HCT116 (cell line): ENCODE measurements around the gene ELOVL5. TPM values are rescaled to one million over a fixed set of nuclear protein-coding genes. Genes with fewer than 3 reads are reported as not detected.

ENCODE experiments used
- ATAC-seq: fragments of 200-7000 bp; cut with Tn5 transposase; 2 replicates; pipeline ENCODE4 v1.9.1; 2020; ENCODE audit warnings: mild to moderate bottlenecking, moderate library complexity
- BruUV-seq: library from RNA; stranded (reverse); fragments of 400-500 nt; replicated peaks from 2 replicates; lab custom pipeline; 2021; lab: Mats Ljungman, UMichigan
- CTCF ChIA-PET: fragments of 300-600 bp; sonication (Branson Sonifier 250); formaldehyde crosslinking; loops from one replicate; lab custom pipeline; 2021; ENCODE audit warnings: antibody characterized with exemption; lab: Charles Lee
- POLR2A ChIA-PET: fragments of 300-600, 350-600 bp; sonication (Branson Sonifier 250); formaldehyde crosslinking; loops from one replicate; lab custom pipeline; 2021; ENCODE audit warnings: antibody characterized with exemption; lab: Charles Lee
- RAD21 ChIA-PET, 2 experiments: fragments of 300-600 bp; sonication (Branson Sonifier 250); formaldehyde crosslinking; loops; one replicate each; lab custom pipeline; 2023; ENCODE audit warnings: low total read pairs in 2 of 2; ENCODE audit not compliant: uncharacterized antibody in 2 of 2, unreplicated experiment in 2 of 2, low non-redundant PET in 1 of 2; lab: Charles Lee
- DNase-seq: peaks from one replicate; pipeline ENCODE4 v3.0.0-alpha.2; 2010; ENCODE audit warnings: low read depth, low spot score
- H2AFZ ChIP-seq: fragments of 200-600 bp; shearing (Covaris generic), sonication (generic); 2 replicates; pipeline ENCODE4 v1.6.1; 2017; ENCODE audit warnings: low read depth, mixed run types, mixed read lengths, antibody characterized with exemption, low read length; ENCODE audit not compliant: poor library complexity, severe bottlenecking
- H3K27ac ChIP-seq: 2 replicates; pipeline ENCODE4 v1.5.1; 2012; ENCODE audit warnings: low read depth, low read length
- H3K27me3 ChIP-seq: fragments of 200-600 bp; sonication (generic); 2 replicates; pipeline ENCODE4 v1.6.1; 2016; ENCODE audit warnings: mixed run types, low read length, mixed read lengths; ENCODE audit not compliant: insufficient read depth
- H3K36me3 ChIP-seq, 2 experiments: fragments of 200-500 bp in 1 of 2; fragments of 200-600 bp in 1 of 2; sonication (Bioruptor generic) in 1 of 2; sonication (generic) in 1 of 2; 2 replicates each; pipeline versions ENCODE4 v1.5.1 to v1.6.1; 2014 to 2016; ENCODE audit warnings: low read length in 2 of 2, inconsistent platforms in 1 of 2, mixed read lengths in 1 of 2, mixed run types in 1 of 2; ENCODE audit not compliant: insufficient read depth in 2 of 2, control insufficient read depth in 1 of 2
- H3K4me1 ChIP-seq, 2 experiments: fragments of 200-600 bp in 1 of 2; sonication (generic) in 1 of 2; 2 replicates each; pipeline versions ENCODE4 v1.5.1 to v1.6.1; 2012 to 2017; ENCODE audit warnings: low read length in 2 of 2, inconsistent platforms in 1 of 2, mild to moderate bottlenecking in 1 of 2, mixed read lengths in 1 of 2, mixed run types in 1 of 2, moderate library complexity in 1 of 2; ENCODE audit not compliant: insufficient read depth in 2 of 2, control insufficient read depth in 1 of 2
- H3K4me2 ChIP-seq: fragments of 200-600 bp; sonication (generic); 2 replicates; pipeline ENCODE4 v1.6.1; 2017; ENCODE audit warnings: mixed run types, low read length, mixed read lengths
- H3K4me3 ChIP-seq, 2 experiments: fragments of 200-600 bp in 1 of 2; sonication (generic) in 1 of 2; replicated peaks in 1 of 2; 2 replicates each; pipeline ENCODE4 v1.5.1; 2011 to 2016; ENCODE audit warnings: low read length in 2 of 2, control low read depth in 1 of 2, low read depth in 1 of 2, mild to moderate bottlenecking in 1 of 2, mixed read lengths in 1 of 2, mixed run types in 1 of 2
- H3K79me2 ChIP-seq: fragments of 200-600 bp; sonication (generic); 2 replicates; pipeline ENCODE4 v1.6.1; 2017; ENCODE audit warnings: mild to moderate bottlenecking, mixed run types, low read length, moderate library complexity, mixed read lengths; ENCODE audit not compliant: insufficient read depth
- H3K9ac ChIP-seq: fragments of 200-600 bp; sonication (generic); 2 replicates; pipeline ENCODE4 v1.6.1; 2016; ENCODE audit warnings: low read length, mixed read lengths
- H3K9me2 ChIP-seq: fragments of 200-600 bp; sonication (generic), shearing (Covaris generic); 2 replicates; pipeline ENCODE4 v1.6.1; 2017; ENCODE audit warnings: mixed run types, mild to moderate bottlenecking, moderate library complexity; ENCODE audit not compliant: insufficient read depth
- H3K9me3 ChIP-seq, 2 experiments: fragments of 200-500 bp in 1 of 2; fragments of 200-600 bp in 1 of 2; sonication (Bioruptor generic) in 1 of 2; sonication (generic) in 1 of 2; 2 replicates each; pipeline ENCODE4 v1.6.1; 2014 to 2017; ENCODE audit warnings: low read length in 2 of 2, mixed read lengths in 2 of 2, inconsistent platforms in 1 of 2, low read depth in 1 of 2, mild to moderate bottlenecking in 1 of 2, mixed run types in 1 of 2, moderate library complexity in 1 of 2; ENCODE audit not compliant: control insufficient read depth in 1 of 2, insufficient read depth in 1 of 2
- H4K20me1 ChIP-seq: fragments of 200-600 bp; sonication (generic), shearing (Covaris generic); 2 replicates; pipeline ENCODE4 v1.6.1; 2017; ENCODE audit warnings: mixed run types, mild to moderate bottlenecking, moderate library complexity; ENCODE audit not compliant: insufficient read depth
- CBX3 ChIP-seq: IDR thresholded peaks from 2 replicates; pipeline ENCODE4 v1.6.1; 2012; ENCODE audit warnings: low read depth
- EZH2 ChIP-seq: fragments of 200-600 bp; sonication (generic); IDR thresholded peaks from 2 replicates; pipeline ENCODE4 v1.6.1; 2017; ENCODE audit warnings: antibody characterized with exemption, mixed run types
- EZH2phosphoT487 ChIP-seq: fragments of 200-600 bp; IDR thresholded peaks from 2 replicates; pipeline ENCODE4 v1.6.1; 2018; ENCODE audit warnings: antibody characterized with exemption, borderline replicate concordance
- POLR2AphosphoS5 ChIP-seq: IDR thresholded peaks from 2 replicates; pipeline ENCODE4 v1.6.1; 2011; ENCODE audit warnings: mild to moderate bottlenecking, low read depth, low read length, moderate library complexity
- SIN3A ChIP-seq: IDR thresholded peaks from 2 replicates; pipeline ENCODE4 v1.6.1; 2012; ENCODE audit warnings: low read depth
- TCF7L2 ChIP-seq: IDR thresholded peaks from 2 replicates; pipeline ENCODE4 v1.7.0; 2011; ENCODE audit warnings: borderline replicate concordance, inconsistent platforms; ENCODE audit not compliant: insufficient read depth, insufficient read length; ENCODE audit errors: extremely low read depth
- ZNF274 ChIP-seq: fragments of 200-500 bp; sonication (Bioruptor generic); IDR thresholded peaks from 2 replicates; pipeline ENCODE4 v1.6.1; 2014; ENCODE audit warnings: mild to moderate bottlenecking, low read depth, low read length, inconsistent platforms
- intact Hi-C: fragments of 100-400 bp; cut with micrococcal nuclease; formaldehyde crosslinking; loops from 2 replicates; pipeline ENCODE4 v1.10.0; 2022
- total RNA-seq: library from RNA; stranded (reverse); gene quantifications from one replicate; pipeline ENCODE4 v1.2.1, GENCODE V29; 2021; ENCODE audit not compliant: unreplicated experiment
- TF ChIP-seq, protein P1 (sequence below): IDR thresholded peaks from 2 replicates; pipeline ENCODE4 v1.6.1; 2012
- TF ChIP-seq, protein P2 (sequence below): IDR thresholded peaks from 2 replicates; pipeline ENCODE4 v1.6.1; 2012; ENCODE audit warnings: low read depth
- TF ChIP-seq, protein P3 (sequence below): IDR thresholded peaks from 2 replicates; pipeline ENCODE4 v1.6.1; 2012
- TF ChIP-seq, protein P4 (sequence below), 3 experiments: fragments of 200-600 bp in 1 of 3; sonication (generic) in 1 of 3; IDR thresholded peaks in 2 of 3; conservative IDR thresholded peaks in 1 of 3; 2 replicates each; pipeline ENCODE4 v1.5.1; 2012 to 2017; ENCODE audit warnings: low read depth in 2 of 3, low read length in 2 of 3, antibody characterized with exemption in 1 of 3, borderline replicate concordance in 1 of 3, control low read depth in 1 of 3, mild to moderate bottlenecking in 1 of 3, mixed read lengths in 1 of 3, mixed run types in 1 of 3, moderate library complexity in 1 of 3; ENCODE audit not compliant: insufficient read depth in 1 of 3

Gene ELOVL5
- total RNA-seq, 1 experiment from 2014 or later = 85.3 TPM

DNA sequence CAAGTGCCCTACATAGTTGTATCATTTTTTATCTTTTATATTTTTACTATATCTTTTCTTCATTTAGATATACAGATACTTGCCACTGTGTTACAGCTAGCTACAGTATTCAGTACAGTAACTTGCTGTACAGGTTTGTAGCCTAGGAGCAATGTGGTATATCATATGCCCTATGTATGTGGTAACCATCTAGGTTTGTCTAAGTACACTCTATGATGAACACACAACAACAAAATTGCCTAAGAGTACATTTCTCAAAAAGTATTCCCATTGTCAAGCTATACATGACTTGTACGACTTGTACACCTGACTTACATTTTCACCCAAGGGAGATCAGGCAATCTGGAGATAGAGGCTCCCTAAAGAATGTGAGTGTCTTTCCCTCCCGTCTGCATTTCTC is 8.2 kb downstream of the ELOVL5 start:
- H4K20me1 ChIP-seq = 0 out of 2 replicates have a peak, but pooled peaks cover 4% of the 10 kb centered on the region
- ChIA-PET RAD21 (no interaction called here), CTCF (no interaction called here), POLR2A (no interaction called here)
- no peak overlapping the region for H2AFZ ChIP-seq
- H3K9me3 ChIP-seq = no peaks in the 10 kb centered on the region
- H3K9ac ChIP-seq = no peak overlapping the region
- ATAC-seq = no peak
- intact Hi-C loops = no loop called here
- H3K9me2 ChIP-seq = no peaks in the 10 kb centered on the region
- no peak for TF ChIP-seq SIN3A
- TF ChIP-seq, protein P1, sequence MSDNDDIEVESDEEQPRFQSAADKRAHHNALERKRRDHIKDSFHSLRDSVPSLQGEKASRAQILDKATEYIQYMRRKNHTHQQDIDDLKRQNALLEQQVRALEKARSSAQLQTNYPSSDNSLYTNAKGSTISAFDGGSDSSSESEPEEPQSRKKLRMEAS = no peak
- TF ChIP-seq, protein P2, sequence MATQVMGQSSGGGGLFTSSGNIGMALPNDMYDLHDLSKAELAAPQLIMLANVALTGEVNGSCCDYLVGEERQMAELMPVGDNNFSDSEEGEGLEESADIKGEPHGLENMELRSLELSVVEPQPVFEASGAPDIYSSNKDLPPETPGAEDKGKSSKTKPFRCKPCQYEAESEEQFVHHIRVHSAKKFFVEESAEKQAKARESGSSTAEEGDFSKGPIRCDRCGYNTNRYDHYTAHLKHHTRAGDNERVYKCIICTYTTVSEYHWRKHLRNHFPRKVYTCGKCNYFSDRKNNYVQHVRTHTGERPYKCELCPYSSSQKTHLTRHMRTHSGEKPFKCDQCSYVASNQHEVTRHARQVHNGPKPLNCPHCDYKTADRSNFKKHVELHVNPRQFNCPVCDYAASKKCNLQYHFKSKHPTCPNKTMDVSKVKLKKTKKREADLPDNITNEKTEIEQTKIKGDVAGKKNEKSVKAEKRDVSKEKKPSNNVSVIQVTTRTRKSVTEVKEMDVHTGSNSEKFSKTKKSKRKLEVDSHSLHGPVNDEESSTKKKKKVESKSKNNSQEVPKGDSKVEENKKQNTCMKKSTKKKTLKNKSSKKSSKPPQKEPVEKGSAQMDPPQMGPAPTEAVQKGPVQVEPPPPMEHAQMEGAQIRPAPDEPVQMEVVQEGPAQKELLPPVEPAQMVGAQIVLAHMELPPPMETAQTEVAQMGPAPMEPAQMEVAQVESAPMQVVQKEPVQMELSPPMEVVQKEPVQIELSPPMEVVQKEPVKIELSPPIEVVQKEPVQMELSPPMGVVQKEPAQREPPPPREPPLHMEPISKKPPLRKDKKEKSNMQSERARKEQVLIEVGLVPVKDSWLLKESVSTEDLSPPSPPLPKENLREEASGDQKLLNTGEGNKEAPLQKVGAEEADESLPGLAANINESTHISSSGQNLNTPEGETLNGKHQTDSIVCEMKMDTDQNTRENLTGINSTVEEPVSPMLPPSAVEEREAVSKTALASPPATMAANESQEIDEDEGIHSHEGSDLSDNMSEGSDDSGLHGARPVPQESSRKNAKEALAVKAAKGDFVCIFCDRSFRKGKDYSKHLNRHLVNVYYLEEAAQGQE = no peak
- no peak for TF ChIP-seq ZNF274
- TF ChIP-seq POLR2AphosphoS5 = no peak
- no peak for TF ChIP-seq EZH2phosphoT487
- no peak for TF ChIP-seq EZH2
- TF ChIP-seq, protein P3, sequence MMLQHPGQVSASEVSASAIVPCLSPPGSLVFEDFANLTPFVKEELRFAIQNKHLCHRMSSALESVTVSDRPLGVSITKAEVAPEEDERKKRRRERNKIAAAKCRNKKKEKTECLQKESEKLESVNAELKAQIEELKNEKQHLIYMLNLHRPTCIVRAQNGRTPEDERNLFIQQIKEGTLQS = no peak
- TF ChIP-seq, protein P4, sequence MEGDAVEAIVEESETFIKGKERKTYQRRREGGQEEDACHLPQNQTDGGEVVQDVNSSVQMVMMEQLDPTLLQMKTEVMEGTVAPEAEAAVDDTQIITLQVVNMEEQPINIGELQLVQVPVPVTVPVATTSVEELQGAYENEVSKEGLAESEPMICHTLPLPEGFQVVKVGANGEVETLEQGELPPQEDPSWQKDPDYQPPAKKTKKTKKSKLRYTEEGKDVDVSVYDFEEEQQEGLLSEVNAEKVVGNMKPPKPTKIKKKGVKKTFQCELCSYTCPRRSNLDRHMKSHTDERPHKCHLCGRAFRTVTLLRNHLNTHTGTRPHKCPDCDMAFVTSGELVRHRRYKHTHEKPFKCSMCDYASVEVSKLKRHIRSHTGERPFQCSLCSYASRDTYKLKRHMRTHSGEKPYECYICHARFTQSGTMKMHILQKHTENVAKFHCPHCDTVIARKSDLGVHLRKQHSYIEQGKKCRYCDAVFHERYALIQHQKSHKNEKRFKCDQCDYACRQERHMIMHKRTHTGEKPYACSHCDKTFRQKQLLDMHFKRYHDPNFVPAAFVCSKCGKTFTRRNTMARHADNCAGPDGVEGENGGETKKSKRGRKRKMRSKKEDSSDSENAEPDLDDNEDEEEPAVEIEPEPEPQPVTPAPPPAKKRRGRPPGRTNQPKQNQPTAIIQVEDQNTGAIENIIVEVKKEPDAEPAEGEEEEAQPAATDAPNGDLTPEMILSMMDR (IDR thresholded peaks at IDR 0.05 in 2 of 3, conservative IDR thresholded peaks at IDR 0.05 in 1 of 3; ENCODE audit: borderline replicate concordance in 1 of 3, insufficient read depth in 1 of 3, low read depth in 2 of 3, low read length in 2 of 3) = no peak
- no peak for TF ChIP-seq CBX3
- no peak for TF ChIP-seq TCF7L2
- no peak for DNase-seq
- H3K36me3 ChIP-seq = peaks cover 0 to 1% of the 10 kb centered on the region in 2 experiments; a peak in 1 of 4 replicates
- no peaks in the 10 kb centered on the region for H3K27me3 ChIP-seq
- no peak overlapping the region for H3K4me3 ChIP-seq
- H3K79me2 ChIP-seq = peaks cover 99% of the 10 kb centered on the region
- peaks cover 0 to 2% of the 10 kb centered on the region in 2 experiments; a peak in 1 of 4 replicates for H3K4me1 ChIP-seq
- H3K27ac ChIP-seq = no peak overlapping the region
- no peak overlapping the region for H3K4me2 ChIP-seq
- no TSS peak for BruUV-seq
